OCI-LY7 (cell line): ENCODE measurements around the gene PHF1.

Source experiments
- CTCF ChIP-seq: fragments of 200-600 bp; sonication (generic); conservative IDR thresholded peaks from 2 replicates; pipeline ENCODE4 v1.5.1; 2014; ENCODE audit warnings: mild to moderate bottlenecking, antibody characterized with exemption, low read length, moderate library complexity, mixed read lengths
- EZH2phosphoT487 ChIP-seq: fragments of 200-600 bp; sonication (generic); IDR thresholded peaks from 2 replicates; pipeline ENCODE4 v1.6.1; 2018; ENCODE audit warnings: low read depth, borderline replicate concordance, mild to moderate bottlenecking, mixed run types, antibody characterized with exemption, low read length, moderate library complexity, mixed read lengths

- TF ChIP-seq CTCF (no peak), EZH2phosphoT487 (no peak)
Measured at GRCh38 chr6:33383427-33384185, 27.2 kb upstream of the PHF1 start.
